Measurements from ENCODE around the gene EIF3M.

EIF3M gene

GRCh38 chr11:32567154-32567553, 16.5 kb upstream of the EIF3M start:
- H3K4me1 ChIP-seq (ENCODE audit: control insufficient read depth in 1 of 2, insufficient read depth in 2 of 2, low read length in 2 of 2): no peaks in the 10 kb centered on the region
- no peak overlapping the region for H3K4me3 ChIP-seq (ENCODE audit: low read depth in 1 of 2, low read length in 2 of 2)
- no peak overlapping the region for H3K27ac ChIP-seq (ENCODE audit: low read depth, low read length)

GRCh38 chr11:32569313-32569881, 14.2 kb upstream of the EIF3M start:
- no peak overlapping the region for H3K9ac ChIP-seq (ENCODE audit: low read depth in 1 of 2, low read length in 2 of 2)
- H3K4me1 ChIP-seq (ENCODE audit: control insufficient read depth in 1 of 2, insufficient read depth in 2 of 2, low read length in 2 of 2): no peaks in the 10 kb centered on the region
- peaks cover 0 to 9% of the 10 kb centered on the region in 2 donors for H3K27me3 ChIP-seq (ENCODE audit: control insufficient read depth in 1 of 2, insufficient read depth in 2 of 2, low read length in 2 of 2)
- H3K4me3 ChIP-seq (ENCODE audit: low read depth in 1 of 2, low read length in 2 of 2): no peak overlapping the region
- no peak overlapping the region for H3K27ac ChIP-seq (ENCODE audit: low read depth, low read length)
- H3K9me3 ChIP-seq (ENCODE audit: control insufficient read depth in 1 of 2, low read length in 2 of 2): no peaks in the 10 kb centered on the region
- H3K36me3 ChIP-seq (ENCODE audit: control insufficient read depth in 1 of 2, insufficient read depth in 2 of 2, low read length in 2 of 2): no peaks in the 10 kb centered on the region

More at GRCh38 chr11:32567154-32567553, 16.5 kb upstream of the EIF3M start:
- Histone ChIP-seq H3K9me3 (ENCODE audit: control insufficient read depth in 1 of 2, low read length in 2 of 2) (no peaks in the 10 kb centered on the region), H3K27me3 (ENCODE audit: control insufficient read depth in 1 of 2, insufficient read depth in 2 of 2, low read length in 2 of 2) (peaks cover 0 to 9% of the 10 kb centered on the region in 2 donors), H3K36me3 (ENCODE audit: control insufficient read depth in 1 of 2, insufficient read depth in 2 of 2, low read length in 2 of 2) (no peaks in the 10 kb centered on the region), H3K9ac (ENCODE audit: low read depth in 1 of 2, low read length in 2 of 2) (no peak overlapping the region)

- H3K36me3 ChIP-seq (ENCODE audit: control insufficient read depth in 1 of 2, insufficient read depth in 2 of 2, low read length in 2 of 2): no peaks in the 10 kb centered on the region
- no peaks in the 10 kb centered on the region for H3K9me3 ChIP-seq (ENCODE audit: control insufficient read depth in 1 of 2, low read length in 2 of 2)
- no peaks in the 10 kb centered on the region for H3K4me1 ChIP-seq (ENCODE audit: control insufficient read depth in 1 of 2, insufficient read depth in 2 of 2, low read length in 2 of 2)
- H3K9ac ChIP-seq (ENCODE audit: low read depth in 1 of 2, low read length in 2 of 2): no peak overlapping the region
- H3K4me3 ChIP-seq (ENCODE audit: low read depth in 1 of 2, low read length in 2 of 2): no peak overlapping the region
- no peak overlapping the region for H3K27ac ChIP-seq (ENCODE audit: low read depth, low read length)
- H3K27me3 ChIP-seq (ENCODE audit: control insufficient read depth in 1 of 2, insufficient read depth in 2 of 2, low read length in 2 of 2): peaks cover 0 to 9% of the 10 kb centered on the region in 2 donors
Measured at GRCh38 chr11:32571039-32571438, 12.6 kb upstream of the EIF3M start.

- Histone ChIP-seq H3K27ac (ENCODE audit: low read depth, low read length) (no peak overlapping the region), H3K27me3 (ENCODE audit: control insufficient read depth in 1 of 2, insufficient read depth in 2 of 2, low read length in 2 of 2) (peaks cover 0 to 9% of the 10 kb centered on the region in 2 donors), H3K36me3 (ENCODE audit: control insufficient read depth in 1 of 2, insufficient read depth in 2 of 2, low read length in 2 of 2) (no peaks in the 10 kb centered on the region), H3K9me3 (ENCODE audit: control insufficient read depth in 1 of 2, low read length in 2 of 2) (no peaks in the 10 kb centered on the region), H3K9ac (ENCODE audit: low read depth in 1 of 2, low read length in 2 of 2) (no peak overlapping the region), H3K4me1 (ENCODE audit: control insufficient read depth in 1 of 2, insufficient read depth in 2 of 2, low read length in 2 of 2) (no peaks in the 10 kb centered on the region), H3K4me3 (ENCODE audit: low read depth in 1 of 2, low read length in 2 of 2) (no peak overlapping the region)
Measured at GRCh38 chr11:32573228-32573627, 10.4 kb upstream of the EIF3M start.

GRCh38 chr11:32574421-32574820, 9.2 kb upstream of the EIF3M start:
- Histone ChIP-seq H3K27me3 (ENCODE audit: control insufficient read depth in 1 of 2, insufficient read depth in 2 of 2, low read length in 2 of 2) (peaks cover 0 to 9% of the 10 kb centered on the region in 2 donors), H3K9ac (ENCODE audit: low read depth in 1 of 2, low read length in 2 of 2) (no peak overlapping the region), H3K9me3 (ENCODE audit: control insufficient read depth in 1 of 2, low read length in 2 of 2) (no peaks in the 10 kb centered on the region), H3K27ac (ENCODE audit: low read depth, low read length) (no peak overlapping the region), H3K4me1 (ENCODE audit: control insufficient read depth in 1 of 2, insufficient read depth in 2 of 2, low read length in 2 of 2) (no peaks in the 10 kb centered on the region), H3K36me3 (ENCODE audit: control insufficient read depth in 1 of 2, insufficient read depth in 2 of 2, low read length in 2 of 2) (no peaks in the 10 kb centered on the region), H3K4me3 (ENCODE audit: low read depth in 1 of 2, low read length in 2 of 2) (no peak overlapping the region)

- no peaks in the 10 kb centered on the region for H3K36me3 ChIP-seq (ENCODE audit: control insufficient read depth in 1 of 2, insufficient read depth in 2 of 2, low read length in 2 of 2)
- no peak overlapping the region for H3K27ac ChIP-seq (ENCODE audit: low read depth, low read length)
- H3K4me1 ChIP-seq (ENCODE audit: control insufficient read depth in 1 of 2, insufficient read depth in 2 of 2, low read length in 2 of 2): no peaks in the 10 kb centered on the region
- no peaks in the 10 kb centered on the region for H3K9me3 ChIP-seq (ENCODE audit: control insufficient read depth in 1 of 2, low read length in 2 of 2)
- H3K9ac ChIP-seq (ENCODE audit: low read depth in 1 of 2, low read length in 2 of 2): no peak overlapping the region
- peaks cover 0 to 9% of the 10 kb centered on the region in 2 donors for H3K27me3 ChIP-seq (ENCODE audit: control insufficient read depth in 1 of 2, insufficient read depth in 2 of 2, low read length in 2 of 2)
- no peak overlapping the region for H3K4me3 ChIP-seq (ENCODE audit: low read depth in 1 of 2, low read length in 2 of 2)
Measured at GRCh38 chr11:32575070-32575469, 8.6 kb upstream of the EIF3M start.

GRCh38 chr11:32576456-32576855, 7.2 kb upstream of the EIF3M start:
- Histone ChIP-seq H3K9ac (ENCODE audit: low read depth in 1 of 2, low read length in 2 of 2) (no peak overlapping the region), H3K27me3 (ENCODE audit: control insufficient read depth in 1 of 2, insufficient read depth in 2 of 2, low read length in 2 of 2) (peaks cover 2% of the 10 kb centered on the region in 2 donors), H3K9me3 (ENCODE audit: control insufficient read depth in 1 of 2, low read length in 2 of 2) (no peaks in the 10 kb centered on the region), H3K4me3 (ENCODE audit: low read depth in 1 of 2, low read length in 2 of 2) (no peak overlapping the region), H3K36me3 (ENCODE audit: control insufficient read depth in 1 of 2, insufficient read depth in 2 of 2, low read length in 2 of 2) (no peaks in the 10 kb centered on the region), H3K4me1 (ENCODE audit: control insufficient read depth in 1 of 2, insufficient read depth in 2 of 2, low read length in 2 of 2) (no peaks in the 10 kb centered on the region), H3K27ac (ENCODE audit: low read depth, low read length) (no peak overlapping the region)

- no peaks in the 10 kb centered on the region for H3K9me3 ChIP-seq (ENCODE audit: control insufficient read depth in 1 of 2, low read length in 2 of 2)
- H3K4me3 ChIP-seq (ENCODE audit: low read depth in 1 of 2, low read length in 2 of 2): no peak overlapping the region
- H3K4me1 ChIP-seq (ENCODE audit: control insufficient read depth in 1 of 2, insufficient read depth in 2 of 2, low read length in 2 of 2): peaks cover 7 to 11% of the 10 kb centered on the region in 2 donors
- peaks cover 0 to 2% of the 10 kb centered on the region in 2 donors for H3K27me3 ChIP-seq (ENCODE audit: control insufficient read depth in 1 of 2, insufficient read depth in 2 of 2, low read length in 2 of 2)
- no peak overlapping the region for H3K9ac ChIP-seq (ENCODE audit: low read depth in 1 of 2, low read length in 2 of 2)
- no peaks in the 10 kb centered on the region for H3K36me3 ChIP-seq (ENCODE audit: control insufficient read depth in 1 of 2, insufficient read depth in 2 of 2, low read length in 2 of 2)
- no peak overlapping the region for H3K27ac ChIP-seq (ENCODE audit: low read depth, low read length)
Measured at GRCh38 chr11:32580967-32581366, 2.7 kb upstream of the EIF3M start.

- peaks cover 0 to 2% of the 10 kb centered on the region in 2 donors for H3K27me3 ChIP-seq (ENCODE audit: control insufficient read depth in 1 of 2, insufficient read depth in 2 of 2, low read length in 2 of 2)
- H3K27ac ChIP-seq (ENCODE audit: low read depth, low read length): no peak overlapping the region
- no peak overlapping the region for H3K9ac ChIP-seq (ENCODE audit: low read depth in 1 of 2, low read length in 2 of 2)
- H3K9me3 ChIP-seq (ENCODE audit: control insufficient read depth in 1 of 2, low read length in 2 of 2): no peaks in the 10 kb centered on the region
- H3K36me3 ChIP-seq (ENCODE audit: control insufficient read depth in 1 of 2, insufficient read depth in 2 of 2, low read length in 2 of 2): no peaks in the 10 kb centered on the region
- no peak overlapping the region for H3K4me3 ChIP-seq (ENCODE audit: low read depth in 1 of 2, low read length in 2 of 2)
- H3K4me1 ChIP-seq (ENCODE audit: control insufficient read depth in 1 of 2, insufficient read depth in 2 of 2, low read length in 2 of 2): peaks cover 11 to 17% of the 10 kb centered on the region in 2 donors
Measured at GRCh38 chr11:32581556-32581955, 2.1 kb upstream of the EIF3M start.

DNA sequence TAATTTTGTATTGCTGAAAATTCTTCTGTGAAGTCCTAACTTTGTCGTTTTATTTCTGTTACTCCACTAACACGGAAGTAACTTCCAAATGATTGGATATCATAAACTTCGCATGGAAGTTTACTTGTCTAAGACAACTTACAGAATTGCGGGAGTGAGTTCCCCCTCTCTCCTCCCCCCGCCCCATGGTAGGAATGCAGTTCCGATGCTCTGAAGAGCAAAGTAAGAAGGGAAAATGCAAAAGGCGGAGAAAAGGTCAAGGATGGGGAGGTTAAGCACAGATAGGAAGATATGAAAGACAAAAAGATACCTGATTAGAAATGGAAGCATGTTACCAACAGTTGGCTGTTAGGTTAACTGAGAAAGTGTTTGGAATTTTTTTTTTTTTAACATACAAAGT, 1.3 kb downstream of the EIF3M start:
- H3K4me1 ChIP-seq (ENCODE audit: control insufficient read depth in 1 of 2, insufficient read depth in 2 of 2, low read length in 2 of 2): peaks cover 13 to 17% of the 10 kb centered on the region in 2 donors
- peak overlapping the region; percentile 22 to 83 for H3K9ac ChIP-seq (ENCODE audit: low read depth in 1 of 2, low read length in 2 of 2)
- peaks cover 0 to 2% of the 10 kb centered on the region in 2 donors for H3K27me3 ChIP-seq (ENCODE audit: control insufficient read depth in 1 of 2, insufficient read depth in 2 of 2, low read length in 2 of 2)
- H3K27ac ChIP-seq (ENCODE audit: low read depth, low read length): no peak overlapping the region
- H3K36me3 ChIP-seq (ENCODE audit: control insufficient read depth in 1 of 2, insufficient read depth in 2 of 2, low read length in 2 of 2): peaks cover 6 to 16% of the 10 kb centered on the region in 2 donors
- no peaks in the 10 kb centered on the region for H3K9me3 ChIP-seq (ENCODE audit: control insufficient read depth in 1 of 2, low read length in 2 of 2)
- H3K4me3 ChIP-seq (ENCODE audit: low read depth in 1 of 2, low read length in 2 of 2): peak overlapping the region; percentile 77 to 97

Measured in duodenal mucosa (tissue), 2 donors.